Smooth muscle cell (in vitro differentiated cells): Measurements from ENCODE around the gene ZBTB7B. TPM values are rescaled to one million over a fixed set of nuclear protein-coding genes. Genes with fewer than 3 reads are reported as not detected.

ENCODE experiments used
- DNase-seq: peaks from one replicate; lab custom pipeline; 2025; ENCODE audit not compliant: unreplicated experiment; lab: John Stamatoyannopoulos, UW
- H2AFZ ChIP-seq: fragments of 200-600 bp; sonication (generic); 2 replicates; pipeline ENCODE4 v1.6.0; 2016; ENCODE audit warnings: antibody characterized with exemption, low read depth, mild to moderate bottlenecking
- H3F3A ChIP-seq: fragments of 200-600 bp; sonication (generic); 2 replicates; pipeline ENCODE4 v1.6.0; 2017; ENCODE audit warnings: antibody characterized with exemption, low read depth
- H3K27ac ChIP-seq: fragments of 200-600 bp; sonication (generic); 2 replicates; pipeline ENCODE4 v1.5.1; 2016; ENCODE audit warnings: low read depth, mild to moderate bottlenecking
- H3K27me3 ChIP-seq: fragments of 200-600 bp; sonication (generic); 2 replicates; pipeline ENCODE4 v1.6.1; 2016; ENCODE audit warnings: low read depth, mild to moderate bottlenecking
- H3K36me3 ChIP-seq: fragments of 200-600 bp; sonication (generic); 2 replicates; pipeline ENCODE4 v1.5.1; 2016; ENCODE audit warnings: low read depth
- H3K4me1 ChIP-seq: fragments of 200-600 bp; sonication (generic); 2 replicates; pipeline ENCODE4 v1.5.1; 2016; ENCODE audit warnings: low read depth
- H3K4me2 ChIP-seq: fragments of 200-600 bp; sonication (generic); 2 replicates; pipeline ENCODE4 v1.6.0; 2016; ENCODE audit warnings: mild to moderate bottlenecking
- H3K4me3 ChIP-seq: fragments of 200-600 bp; sonication (generic); 2 replicates; pipeline ENCODE4 v1.5.1; 2016; ENCODE audit warnings: mild to moderate bottlenecking
- H3K79me2 ChIP-seq: fragments of 200-600 bp; sonication (generic); 2 replicates; pipeline ENCODE4 v1.6.0; 2016; ENCODE audit warnings: low read depth, mild to moderate bottlenecking
- H3K9ac ChIP-seq: fragments of 200-600 bp; sonication (generic); 2 replicates; pipeline ENCODE4 v1.6.0; 2016; ENCODE audit warnings: low read depth
- H3K9me3 ChIP-seq: fragments of 200-600 bp; sonication (generic); replicated peaks from 2 replicates; pipeline ENCODE4 v1.5.1; 2016; ENCODE audit warnings: low read depth
- H4K20me1 ChIP-seq: fragments of 200-600 bp; sonication (generic); 2 replicates; pipeline ENCODE4 v1.6.0; 2016; ENCODE audit warnings: low read depth
- WGBS: methylation state at CpG from one replicate; pipeline ENCODE4 v1.1.7; 2016; ENCODE audit warnings: low lambda C conversion rate; 5-methylcytosine and 5-hydroxymethylcytosine counted together
- polyA plus RNA-seq: library from polyadenylated mRNA; unstranded; fragments of >200 nt; fragmentation: Nextera tagmentation; extraction: Ambion mirVana; gene quantifications from 2 replicates; pipeline ENCODE4 v1.2.1, GENCODE V29; 2016
- total RNA-seq: library from RNA; depleted of rRNA; stranded (reverse); fragments of >200 nt; gene quantifications from 2 replicates; pipeline ENCODE4 v1.2.3, GENCODE V29; 2014
- TF ChIP-seq, protein P1 (sequence below): fragments of 200-600 bp; sonication (generic); IDR thresholded peaks from 2 replicates; pipeline ENCODE4 v1.5.1; 2017; ENCODE audit warnings: borderline replicate concordance, mild to moderate bottlenecking, antibody characterized with exemption; ENCODE audit not compliant: insufficient read depth, poor library complexity, severe bottlenecking

ZBTB7B gene
- total and polyA plus RNA-seq, 2 experiments from 2014 or later = 7.5 to 15.5 TPM

DNA sequence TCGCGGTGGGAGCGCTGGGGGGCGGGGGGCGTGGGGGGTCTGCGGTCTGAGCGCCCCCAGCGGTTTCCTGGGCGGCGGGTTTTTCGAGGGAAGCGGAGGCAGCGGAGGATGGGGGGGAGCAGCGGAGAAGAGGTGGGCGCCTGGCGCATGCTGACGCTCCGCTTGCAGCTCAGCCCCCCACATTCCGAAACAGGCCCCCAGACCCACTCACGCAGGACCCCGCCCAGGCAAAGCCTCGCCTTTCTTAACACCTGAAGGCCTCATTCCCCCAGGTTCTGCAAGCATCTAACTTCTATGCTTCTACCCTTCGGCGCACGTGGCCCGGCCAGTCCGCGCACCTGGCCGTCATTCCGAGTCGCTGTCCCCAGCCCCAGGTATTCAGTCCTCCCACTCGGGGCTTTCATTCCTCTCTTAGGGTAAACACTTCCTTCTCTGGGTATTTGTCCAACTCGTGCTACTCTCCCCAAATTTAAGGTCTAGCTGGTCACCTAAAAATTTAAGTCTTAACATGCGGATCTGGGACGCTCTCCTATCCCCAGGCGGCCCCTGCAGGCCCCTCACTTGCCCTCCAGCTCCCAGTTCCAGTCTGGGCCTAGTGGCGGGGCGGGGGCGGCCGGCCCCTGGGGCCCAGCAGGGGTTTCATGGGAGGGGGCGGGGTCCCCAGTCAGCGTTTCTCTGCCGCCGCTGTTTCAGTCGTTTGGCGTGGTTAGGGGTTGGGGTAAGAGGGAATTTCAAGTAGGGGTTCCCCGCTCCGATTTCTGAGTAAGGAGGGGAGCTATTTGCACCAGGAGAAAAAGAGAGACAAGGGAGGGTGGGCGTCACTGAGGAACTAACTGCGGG, 2.8 kb upstream of the ZBTB7B start:
- H3K27ac ChIP-seq = peak overlapping the region; percentile 95
- no peaks in the 10 kb centered on the region for H3K27me3 ChIP-seq

DNA sequence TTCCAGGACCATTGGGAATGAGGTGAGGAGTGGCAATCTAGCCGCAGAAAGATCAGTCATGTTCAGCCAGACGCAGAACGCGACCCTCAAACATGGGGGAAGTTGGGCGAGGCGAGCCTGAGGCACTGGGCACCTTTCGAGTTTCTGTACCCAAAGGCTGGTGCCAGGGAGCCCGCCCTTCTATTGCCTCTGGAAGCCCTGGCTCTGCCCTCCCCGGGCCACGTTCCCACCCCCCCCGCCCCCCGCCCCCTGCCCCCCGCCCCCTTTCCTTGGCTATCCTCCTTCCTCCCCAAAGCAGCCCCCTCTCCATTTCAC, 2.2 kb upstream of the ZBTB7B start:
- Histone ChIP-seq H3K4me3 (peak overlapping the region; percentile 73), H3K4me2 (peak overlapping the region; percentile 86), H3K79me2 (peaks cover 28% of the 10 kb centered on the region), H3K9me3 (no peaks in the 10 kb centered on the region), H4K20me1 (no peaks in the 10 kb centered on the region), H3K27ac (peak overlapping the region; percentile 95), H3K4me1 (peaks cover 16% of the 10 kb centered on the region), H3K9ac (peak overlapping the region; percentile 84), H3K36me3 (no peaks in the 10 kb centered on the region), H3F3A (peaks cover 10% of the 10 kb centered on the region), H3K27me3 (no peaks in the 10 kb centered on the region), H2AFZ (no peak overlapping the region)
- 2% methylated on average over 7 of the region's 13 CpGs for WGBS
- no peak for DNase-seq
- TF ChIP-seq, protein P1, sequence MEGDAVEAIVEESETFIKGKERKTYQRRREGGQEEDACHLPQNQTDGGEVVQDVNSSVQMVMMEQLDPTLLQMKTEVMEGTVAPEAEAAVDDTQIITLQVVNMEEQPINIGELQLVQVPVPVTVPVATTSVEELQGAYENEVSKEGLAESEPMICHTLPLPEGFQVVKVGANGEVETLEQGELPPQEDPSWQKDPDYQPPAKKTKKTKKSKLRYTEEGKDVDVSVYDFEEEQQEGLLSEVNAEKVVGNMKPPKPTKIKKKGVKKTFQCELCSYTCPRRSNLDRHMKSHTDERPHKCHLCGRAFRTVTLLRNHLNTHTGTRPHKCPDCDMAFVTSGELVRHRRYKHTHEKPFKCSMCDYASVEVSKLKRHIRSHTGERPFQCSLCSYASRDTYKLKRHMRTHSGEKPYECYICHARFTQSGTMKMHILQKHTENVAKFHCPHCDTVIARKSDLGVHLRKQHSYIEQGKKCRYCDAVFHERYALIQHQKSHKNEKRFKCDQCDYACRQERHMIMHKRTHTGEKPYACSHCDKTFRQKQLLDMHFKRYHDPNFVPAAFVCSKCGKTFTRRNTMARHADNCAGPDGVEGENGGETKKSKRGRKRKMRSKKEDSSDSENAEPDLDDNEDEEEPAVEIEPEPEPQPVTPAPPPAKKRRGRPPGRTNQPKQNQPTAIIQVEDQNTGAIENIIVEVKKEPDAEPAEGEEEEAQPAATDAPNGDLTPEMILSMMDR = no peak

More for the DNA sequence above, 2.8 kb upstream of the ZBTB7B start:
- Histone ChIP-seq H3F3A (peaks cover 10% of the 10 kb centered on the region), H2AFZ (no peak overlapping the region), H3K79me2 (peaks cover 23% of the 10 kb centered on the region), H3K4me1 (peaks cover 16% of the 10 kb centered on the region), H4K20me1 (no peaks in the 10 kb centered on the region), H3K9ac (peak overlapping the region; percentile 84), H3K4me2 (peak overlapping the region; percentile 86), H3K4me3 (peak overlapping the region; percentile 73), H3K9me3 (no peaks in the 10 kb centered on the region), H3K36me3 (no peaks in the 10 kb centered on the region)
- TF ChIP-seq, protein P1 = peak; percentile 6
- peak; percentile 49 for DNase-seq
- under 1% methylated on average over 41 of the region's 50 CpGs for WGBS

DNA sequence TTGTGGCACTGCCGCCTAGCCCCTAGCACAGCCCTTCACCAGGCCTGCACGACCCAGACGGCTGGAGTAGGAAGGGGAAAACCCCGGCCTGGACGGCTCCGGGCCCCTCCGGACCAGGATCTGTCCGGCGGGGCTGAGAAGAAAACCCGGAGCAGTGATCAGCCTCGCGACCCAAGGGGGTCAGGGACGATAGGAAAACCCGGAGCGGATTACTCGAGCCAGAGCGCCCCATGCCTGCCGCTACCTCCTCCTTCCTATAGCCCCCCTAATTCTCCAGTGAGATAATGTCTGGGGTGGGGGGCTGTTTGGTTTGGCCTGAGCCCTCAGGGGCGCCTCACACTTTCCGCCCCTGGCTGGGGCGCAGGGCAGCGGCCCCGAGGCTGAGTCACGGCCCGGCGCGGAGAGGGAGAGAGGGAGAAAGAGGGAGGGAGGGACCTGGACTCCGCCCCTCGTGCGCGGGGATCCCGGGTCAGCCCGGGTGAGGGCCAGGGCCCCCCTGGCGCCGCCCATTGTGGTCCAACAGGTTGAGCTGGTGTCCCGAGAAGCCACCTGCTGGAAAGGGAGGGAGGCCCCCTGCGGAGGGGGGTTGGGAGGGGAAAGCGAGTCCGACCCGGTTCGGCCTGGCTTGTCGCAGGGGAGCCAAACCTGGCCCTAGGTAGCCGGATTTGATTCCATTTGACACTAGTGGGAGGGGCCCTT, 1.7 kb upstream of the ZBTB7B start:
- 1% methylated on average over 30 of the region's 43 CpGs for WGBS
- peaks cover 28% of the 10 kb centered on the region for H3K79me2 ChIP-seq
- H4K20me1 ChIP-seq = peaks cover under 1% of the 10 kb centered on the region
- no peaks in the 10 kb centered on the region for H3K36me3 ChIP-seq
- H3K27ac ChIP-seq = peak overlapping the region; percentile 95
- H3F3A ChIP-seq = peaks cover 10% of the 10 kb centered on the region
- peak overlapping the region; percentile 84 for H3K9ac ChIP-seq
- H3K4me3 ChIP-seq = peak overlapping the region; percentile 73
- DNase-seq = peak; percentile 93
- H2AFZ ChIP-seq = peak overlapping the region; percentile 63
- TF ChIP-seq, protein P1 = no peak
- no peaks in the 10 kb centered on the region for H3K9me3 ChIP-seq
- no peaks in the 10 kb centered on the region for H3K27me3 ChIP-seq
- H3K4me1 ChIP-seq = peaks cover 16% of the 10 kb centered on the region
- H3K4me2 ChIP-seq = peak overlapping the region; percentile 86
